T-helper 1 cell treated with Interleukin-12 subunit alpha and Interleukin-12 subunit beta and Interleukin-4 antibody, amounts not matched to agents 30 μg/mL and 1 μg/mL, for 36 hours (primary cell): ENCODE data around the gene CIBAR2.
"Not testable (repeated sequence)": the region's sequence is repeated elsewhere in the genome, so short reads cannot be mapped to it uniquely, and the experiment has no call there.

Experiments
- H3K27ac Mint-ChIP-seq: one replicate; pipeline ENCODE4 v1.8.0; 2021; ENCODE audit warnings: mild to moderate bottlenecking, mixed read lengths
- H3K27me3 Mint-ChIP-seq: one replicate; pipeline ENCODE4 v1.8.0; 2021; ENCODE audit warnings: low read depth, mixed read lengths
- H3K36me3 Mint-ChIP-seq: one replicate; pipeline ENCODE4 v1.8.0; 2021; ENCODE audit warnings: low read depth, mixed read lengths
- H3K4me1 Mint-ChIP-seq: one replicate; pipeline ENCODE4 v1.8.0; 2021; ENCODE audit warnings: low read depth, mixed read lengths
- H3K4me3 Mint-ChIP-seq: one replicate; pipeline ENCODE4 v1.8.0; 2021; ENCODE audit warnings: mild to moderate bottlenecking, moderate library complexity, mixed read lengths
- H3K9me3 Mint-ChIP-seq: one replicate; pipeline ENCODE4 v1.8.0; 2021; ENCODE audit warnings: mixed read lengths

The CIBAR2 gene

DNA sequence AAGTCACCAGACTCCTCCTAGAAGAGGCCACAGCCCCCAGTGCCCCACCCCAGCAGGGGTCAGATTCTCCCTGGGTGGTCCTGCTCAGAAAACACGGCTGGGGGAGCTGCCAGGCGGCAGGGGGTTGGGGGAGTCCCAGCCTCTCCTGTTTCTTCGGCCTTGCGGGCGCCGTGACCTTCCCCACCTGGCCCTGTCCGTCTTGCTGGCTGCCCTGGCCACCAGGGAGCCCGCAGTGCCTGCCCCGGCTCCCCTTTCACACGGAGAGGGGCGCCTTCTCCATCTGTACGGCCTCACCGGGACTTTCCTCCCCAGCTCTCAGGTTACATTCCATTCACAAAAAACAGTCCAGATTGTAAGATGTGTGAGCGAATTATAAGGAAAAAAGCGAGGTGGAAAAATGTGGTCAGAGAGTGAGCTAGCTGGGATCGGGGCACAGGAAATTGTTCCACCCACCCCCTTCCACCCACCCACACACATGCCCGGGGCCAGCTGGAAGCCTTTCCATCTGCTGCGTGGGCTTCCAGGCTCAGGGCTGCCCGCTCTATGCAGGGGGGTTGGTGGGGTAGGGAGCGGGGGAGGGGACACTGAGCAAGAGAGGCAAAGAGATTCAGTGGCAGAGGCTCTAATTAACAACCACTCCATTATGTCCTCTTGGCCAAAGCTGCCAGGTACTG, 14.6 kb upstream of the CIBAR2 start:
- no peaks in the 10 kb centered on the region for H3K27me3 Mint-ChIP-seq
- H3K4me1 Mint-ChIP-seq: peaks cover 2% of the 10 kb centered on the region
- no peak overlapping the region for H3K4me3 Mint-ChIP-seq
- no peaks in the 10 kb centered on the region for H3K36me3 Mint-ChIP-seq
- no peaks in the 10 kb centered on the region for H3K9me3 Mint-ChIP-seq
- H3K27ac Mint-ChIP-seq: no peak overlapping the region

DNA sequence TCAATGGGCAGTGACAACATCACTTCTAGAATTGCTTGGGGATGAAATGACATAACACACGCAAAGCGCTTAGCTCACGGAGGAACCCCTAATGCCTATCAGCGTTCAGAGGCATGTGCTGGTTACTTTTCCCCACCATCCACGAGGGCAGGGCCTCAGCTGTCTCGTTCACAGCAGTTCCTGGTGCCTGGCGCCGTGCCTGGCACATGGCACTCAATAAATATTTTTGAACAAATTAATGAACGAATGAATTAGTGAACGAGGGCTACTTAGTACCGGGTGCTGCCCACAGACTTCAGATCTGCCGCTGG, 14.1 kb upstream of the CIBAR2 start:
- H3K27me3 Mint-ChIP-seq: no peaks in the 10 kb centered on the region
- peaks cover 2% of the 10 kb centered on the region for H3K4me1 Mint-ChIP-seq
- H3K36me3 Mint-ChIP-seq: no peaks in the 10 kb centered on the region

DNA sequence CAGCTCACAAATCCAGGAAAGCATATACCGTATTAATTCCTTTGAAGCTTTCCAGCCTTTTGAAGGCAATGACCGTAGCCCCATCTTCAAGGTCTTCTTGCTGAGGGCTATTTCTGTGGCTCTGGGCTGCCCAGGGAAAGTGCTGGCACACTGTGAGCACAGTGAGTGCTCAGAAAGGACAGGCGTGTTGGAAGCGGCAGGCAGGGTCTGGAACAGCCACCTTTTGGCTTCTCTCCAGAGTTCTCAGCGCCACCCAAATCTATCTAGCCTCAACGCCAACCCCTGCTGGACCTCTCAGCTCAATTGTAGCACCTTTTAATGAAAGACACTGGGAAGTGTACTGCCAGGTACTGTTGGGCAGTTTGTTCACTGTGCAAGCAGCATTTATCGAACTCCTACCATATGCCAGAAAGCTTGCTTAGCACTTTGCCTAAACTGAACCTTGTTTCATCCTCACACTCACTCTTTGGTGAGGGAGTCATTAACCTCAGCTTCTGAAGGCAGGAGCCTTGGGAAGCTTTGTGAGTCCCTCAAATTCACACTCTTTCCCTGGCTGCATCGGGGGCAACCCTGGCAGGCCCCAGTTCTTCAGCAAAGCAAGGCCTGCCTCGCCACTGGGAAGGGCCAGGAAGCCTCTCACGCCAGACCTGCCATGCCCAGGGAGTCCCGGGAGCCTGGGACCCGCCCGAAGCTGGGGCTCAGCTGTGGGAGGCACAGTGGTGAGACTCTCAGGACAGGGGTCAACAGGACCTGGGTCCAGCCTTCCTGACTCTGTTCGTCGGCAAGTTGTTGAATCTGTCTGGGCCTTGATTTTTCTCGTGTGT, 13.5 kb upstream of the CIBAR2 start:
- Mint-ChIP-seq H3K27me3 (no peaks in the 10 kb centered on the region), H3K27ac (no peak overlapping the region), H3K36me3 (no peaks in the 10 kb centered on the region), H3K4me3 (no peak overlapping the region), H3K9me3 (no peaks in the 10 kb centered on the region), H3K4me1 (peaks cover 2% of the 10 kb centered on the region)

More for the DNA sequence above, 14.1 kb upstream of the CIBAR2 start:
- Mint-ChIP-seq H3K9me3 (no peaks in the 10 kb centered on the region), H3K4me3 (no peak overlapping the region), H3K27ac (no peak overlapping the region)

DNA sequence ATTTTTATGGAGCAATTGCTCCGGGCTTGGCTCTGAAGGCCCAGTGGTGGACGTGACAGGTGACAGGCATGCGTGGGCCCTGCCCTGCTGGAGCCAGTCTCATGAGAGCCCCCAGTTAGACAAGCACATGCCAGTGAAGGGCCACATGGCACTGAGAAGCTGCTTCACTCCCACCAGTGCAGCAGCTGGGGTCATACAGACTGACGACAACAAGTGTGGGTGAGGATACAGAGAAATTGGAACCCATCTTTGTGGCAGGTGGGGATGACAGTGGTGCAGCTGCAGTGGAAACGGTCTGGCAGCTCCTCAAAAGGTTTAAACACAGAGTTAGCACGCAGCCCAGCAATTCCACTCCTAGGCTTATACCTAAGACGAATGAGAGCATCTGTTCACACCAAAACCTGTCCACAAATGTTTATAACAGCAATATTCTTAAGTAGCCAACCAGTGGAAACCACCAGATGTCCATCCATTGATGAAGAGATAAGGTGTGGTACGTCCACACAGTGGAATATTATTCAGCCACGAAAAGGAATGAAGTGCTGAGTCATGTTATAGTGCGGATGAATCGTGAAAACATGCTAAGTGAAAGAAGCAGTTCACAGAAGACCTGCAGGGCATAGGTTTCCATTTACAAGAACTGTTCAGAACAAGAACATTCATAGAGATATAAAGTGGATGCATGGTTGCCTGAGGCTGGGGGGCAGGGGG, 12.5 kb upstream of the CIBAR2 start:
- Mint-ChIP-seq H3K36me3 (no peaks in the 10 kb centered on the region), H3K27me3 (no peaks in the 10 kb centered on the region), H3K27ac (no peak overlapping the region), H3K9me3 (no peaks in the 10 kb centered on the region), H3K4me1 (peaks cover 2% of the 10 kb centered on the region), H3K4me3 (no peak overlapping the region)

DNA sequence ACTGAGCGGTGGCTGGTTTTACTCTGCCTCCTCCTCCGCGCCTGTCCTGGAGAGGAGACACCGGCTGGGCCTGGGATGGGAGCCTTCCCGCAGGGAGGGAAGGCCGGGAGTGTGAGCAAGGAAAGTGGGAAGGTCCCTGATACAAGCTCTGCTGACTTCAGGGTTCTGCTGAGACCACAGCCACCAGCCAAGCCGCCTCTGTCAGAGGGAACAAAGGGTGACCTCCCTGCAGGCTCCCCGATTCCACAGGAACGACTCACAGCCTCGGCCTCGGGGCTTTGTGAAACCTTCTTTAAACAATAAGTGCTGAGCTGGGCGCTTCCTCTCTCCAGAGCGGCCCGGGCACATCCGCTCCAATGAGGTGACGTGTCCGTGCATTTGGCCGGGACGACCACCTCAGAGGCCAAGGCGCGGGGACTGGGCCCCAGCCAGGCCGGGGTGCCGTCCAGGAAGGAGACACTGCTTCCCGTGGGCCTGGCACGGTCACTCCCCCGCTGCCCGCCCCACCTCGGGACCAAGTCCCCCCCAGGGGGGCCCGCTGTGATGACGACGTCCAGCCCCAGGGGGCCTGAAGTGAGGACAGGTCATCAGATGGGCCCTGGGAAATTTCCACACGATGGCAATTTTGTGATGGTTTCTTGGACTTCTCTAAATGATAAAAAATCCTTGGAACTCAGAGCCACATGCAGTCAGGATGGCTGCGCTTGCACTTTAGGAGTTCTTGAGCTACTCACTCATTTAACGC, 11.8 kb upstream of the CIBAR2 start:
- Mint-ChIP-seq H3K27ac (no peak overlapping the region), H3K27me3 (no peaks in the 10 kb centered on the region), H3K4me1 (peaks cover 2% of the 10 kb centered on the region), H3K9me3 (no peaks in the 10 kb centered on the region), H3K36me3 (no peaks in the 10 kb centered on the region), H3K4me3 (no peak overlapping the region)

DNA sequence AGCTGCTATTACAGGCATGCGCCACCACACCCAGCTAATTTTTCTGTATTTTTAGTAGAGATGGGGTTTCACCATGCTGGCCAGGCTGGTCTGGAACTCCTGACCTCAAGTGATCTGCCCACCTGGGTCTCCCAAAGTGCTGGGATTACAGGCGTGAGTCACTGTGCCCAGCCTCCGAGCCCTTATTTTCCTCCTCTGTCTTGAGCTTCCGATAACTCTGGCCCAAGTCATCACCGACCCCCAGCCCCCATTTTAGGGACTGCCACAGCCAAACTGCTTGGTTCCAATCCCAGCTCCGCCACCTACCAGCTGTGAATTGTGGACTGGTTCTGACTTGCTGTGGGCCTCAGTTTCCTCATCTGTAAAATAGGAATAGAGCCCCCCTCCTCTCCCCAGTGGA, 11.2 kb upstream of the CIBAR2 start:
- H3K4me1 Mint-ChIP-seq, H3K4me3 Mint-ChIP-seq, H3K27me3 Mint-ChIP-seq, H3K9me3 Mint-ChIP-seq, H3K36me3 Mint-ChIP-seq, H3K27ac Mint-ChIP-seq: not testable (repeated sequence)

DNA sequence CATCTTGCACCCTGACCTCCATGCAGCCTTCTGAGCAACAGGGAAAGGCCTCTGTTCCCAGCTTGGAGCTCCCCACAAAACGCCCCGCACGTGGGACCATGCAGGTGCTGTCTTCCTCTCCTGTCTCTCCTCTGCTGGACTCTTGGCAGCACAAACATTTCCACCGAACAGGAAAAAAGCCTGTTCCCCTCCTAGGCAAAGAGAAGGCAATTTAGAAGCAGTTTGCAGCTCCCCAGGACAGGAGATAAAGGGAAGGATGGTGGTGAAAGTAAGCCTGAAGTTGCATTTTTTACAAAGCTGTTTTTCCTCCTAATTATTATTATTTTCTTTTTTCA, 7.7 kb upstream of the CIBAR2 start:
- Mint-ChIP-seq H3K36me3 (no peaks in the 10 kb centered on the region), H3K4me3 (no peak overlapping the region), H3K27me3 (no peaks in the 10 kb centered on the region), H3K9me3 (no peaks in the 10 kb centered on the region), H3K27ac (no peak overlapping the region), H3K4me1 (peaks cover under 1% of the 10 kb centered on the region)

DNA sequence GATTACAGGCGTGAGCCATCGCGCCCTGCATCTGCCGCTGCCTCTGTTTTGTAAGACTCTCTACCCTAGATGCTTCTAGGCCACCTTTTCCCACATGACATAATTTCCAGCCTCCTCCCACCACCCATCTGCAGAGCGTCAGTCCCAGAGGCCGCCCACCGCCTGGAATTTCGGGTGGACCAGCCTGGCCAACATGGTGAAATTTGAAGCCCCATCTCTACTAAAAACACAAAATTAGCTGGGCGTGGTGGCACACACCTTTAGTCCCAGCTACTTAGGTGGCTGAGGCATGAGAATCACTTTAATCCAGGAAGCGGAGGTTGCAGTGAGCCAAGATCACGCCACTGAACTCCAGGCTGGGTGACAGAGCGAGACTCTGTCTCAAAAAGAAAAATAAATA, 5.1 kb upstream of the CIBAR2 start:
- Mint-ChIP-seq H3K27ac (no peak overlapping the region), H3K4me3 (no peak overlapping the region), H3K36me3 (no peaks in the 10 kb centered on the region), H3K9me3 (no peaks in the 10 kb centered on the region), H3K27me3 (no peaks in the 10 kb centered on the region), H3K4me1 (peaks cover 3% of the 10 kb centered on the region)

DNA sequence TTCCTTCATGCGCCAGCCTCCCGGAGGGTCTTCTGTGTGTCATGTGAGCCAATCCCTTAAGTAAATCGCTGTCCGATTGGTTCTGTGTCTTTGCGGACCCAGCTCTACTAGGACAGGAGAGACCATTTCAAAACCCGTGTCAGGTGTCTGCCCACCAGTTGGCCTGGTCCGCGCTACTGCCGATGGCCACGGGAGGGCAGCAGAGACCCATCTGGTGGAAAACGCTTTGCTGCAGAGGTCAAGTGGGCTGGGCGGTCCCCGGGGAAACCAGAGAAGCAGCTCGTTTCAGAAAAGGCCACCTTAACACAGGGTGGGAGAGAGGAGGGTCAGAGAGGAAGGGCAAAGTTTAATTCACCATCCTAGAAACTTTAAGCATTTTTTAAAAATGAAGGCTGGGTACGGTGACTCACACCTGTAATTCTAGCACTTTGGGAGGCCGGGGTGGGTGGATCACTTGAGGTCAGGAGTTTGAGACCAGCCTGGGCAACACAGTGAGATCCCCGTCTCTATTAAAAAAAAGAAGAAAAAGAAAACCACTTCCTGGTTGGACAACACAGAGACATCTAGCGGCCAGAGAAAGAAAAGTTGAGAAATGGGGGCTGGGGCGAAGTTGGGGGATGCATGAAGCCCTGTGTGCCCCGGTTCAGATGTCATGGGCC, 2.8 kb upstream of the CIBAR2 start:
- H3K27me3 Mint-ChIP-seq: no peaks in the 10 kb centered on the region
- H3K36me3 Mint-ChIP-seq: no peaks in the 10 kb centered on the region
- H3K4me1 Mint-ChIP-seq: peaks cover 3% of the 10 kb centered on the region
- H3K9me3 Mint-ChIP-seq: no peaks in the 10 kb centered on the region
- H3K27ac Mint-ChIP-seq: peak overlapping the region; percentile 55
- H3K4me3 Mint-ChIP-seq: peak overlapping the region; percentile 68

DNA sequence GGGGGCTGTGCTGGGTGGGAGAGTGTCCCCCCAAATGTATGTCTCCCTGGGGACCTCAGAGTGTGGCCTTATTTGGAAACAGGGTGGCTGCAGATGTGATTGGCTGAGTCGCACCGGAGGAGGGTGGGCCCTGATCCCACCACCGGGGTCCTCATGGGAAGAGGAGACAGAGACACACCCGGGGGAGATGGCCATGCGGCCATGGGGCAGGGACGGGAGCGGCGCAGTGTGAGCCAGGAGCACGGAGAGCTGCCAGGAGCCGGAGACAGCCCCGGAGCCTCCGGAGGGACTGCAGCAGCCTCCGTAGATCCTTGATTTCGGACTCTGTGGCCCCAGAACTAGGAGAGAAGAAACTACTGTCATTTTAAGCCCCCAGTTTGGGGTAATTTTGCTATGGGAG, 1.6 kb upstream of the CIBAR2 start:
- H3K4me1 Mint-ChIP-seq: peaks cover 3% of the 10 kb centered on the region
- H3K27me3 Mint-ChIP-seq: no peaks in the 10 kb centered on the region

DNA sequence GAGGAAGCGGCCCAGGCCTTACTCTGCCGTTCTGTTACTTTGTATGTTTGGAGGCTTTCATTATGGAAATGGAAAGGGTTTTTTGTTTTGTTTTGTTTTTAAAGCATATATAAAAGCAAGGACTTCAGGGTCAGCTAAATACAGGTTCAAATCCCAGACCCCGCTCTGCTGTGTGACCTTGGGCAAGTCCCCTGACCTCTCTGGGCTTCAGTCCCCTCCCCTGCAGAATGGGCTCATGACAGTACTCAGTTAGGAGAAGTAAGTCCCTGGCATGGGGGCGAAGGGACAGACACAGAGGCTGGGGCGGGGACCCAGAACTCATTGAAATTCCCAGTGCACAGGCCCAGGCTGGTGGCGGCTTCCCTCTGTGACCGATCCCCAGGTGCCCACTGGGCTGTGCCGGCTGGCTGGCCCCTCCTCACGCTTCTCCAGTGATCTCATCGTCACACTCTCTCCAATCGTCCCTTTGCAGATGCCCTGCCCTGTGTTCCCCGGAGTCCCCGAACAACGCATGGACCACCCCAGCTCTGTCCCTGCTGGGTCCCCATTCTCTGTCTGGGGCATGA, 979 bp upstream of the CIBAR2 start:
- Mint-ChIP-seq H3K9me3 (no peaks in the 10 kb centered on the region), H3K36me3 (no peaks in the 10 kb centered on the region), H3K27me3 (no peaks in the 10 kb centered on the region), H3K4me3 (no peak overlapping the region), H3K27ac (no peak overlapping the region), H3K4me1 (peaks cover 3% of the 10 kb centered on the region)

More for the DNA sequence above, 1.6 kb upstream of the CIBAR2 start:
- Mint-ChIP-seq H3K36me3 (no peaks in the 10 kb centered on the region), H3K4me3 (no peak overlapping the region), H3K9me3 (no peaks in the 10 kb centered on the region), H3K27ac (no peak overlapping the region)

DNA sequence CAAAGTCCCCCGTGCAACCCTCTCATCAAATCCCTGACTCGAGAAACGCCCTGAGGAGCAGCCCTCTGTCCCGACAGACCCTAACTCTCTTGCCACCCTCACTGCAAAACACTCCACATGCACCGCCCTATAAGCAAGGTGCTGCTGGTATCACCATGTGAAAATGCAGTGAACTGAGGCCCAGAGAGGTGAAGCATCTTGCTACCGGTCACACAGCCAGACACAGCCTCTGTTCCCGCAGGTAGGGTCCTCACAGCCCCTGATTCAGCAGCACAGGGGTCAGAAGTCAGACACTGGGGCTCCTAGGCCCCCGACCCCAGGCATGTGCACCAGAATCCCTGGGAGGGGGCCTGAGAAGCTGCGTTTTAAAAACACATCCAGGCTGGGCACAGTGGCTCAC, 1.1 kb downstream of the CIBAR2 start:
- Mint-ChIP-seq H3K27me3 (no peaks in the 10 kb centered on the region), H3K9me3 (no peaks in the 10 kb centered on the region), H3K36me3 (no peaks in the 10 kb centered on the region), H3K4me1 (peaks cover 3% of the 10 kb centered on the region), H3K4me3 (no peak overlapping the region), H3K27ac (no peak overlapping the region)

DNA sequence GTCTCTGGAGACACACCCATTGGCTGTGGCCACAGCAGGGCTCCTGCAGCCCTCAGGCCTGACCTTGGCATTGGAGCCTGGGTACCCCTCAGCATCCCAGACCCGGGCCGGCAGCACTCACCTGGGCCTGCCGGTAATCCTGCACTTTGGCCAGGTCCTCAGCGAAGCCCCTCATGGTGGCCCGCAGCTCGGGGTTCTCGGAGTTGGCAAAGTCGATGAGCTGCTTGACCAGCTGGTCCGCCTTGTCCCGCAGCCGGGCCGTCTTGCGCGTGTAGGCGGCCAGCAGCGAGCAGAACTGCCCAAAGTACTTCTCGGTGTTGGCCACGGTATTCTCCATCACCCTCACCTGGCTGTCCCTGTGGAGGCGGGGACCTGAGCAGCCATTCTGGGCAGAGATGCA, 2.2 kb downstream of the CIBAR2 start:
- peaks cover 6% of the 10 kb centered on the region for H3K4me1 Mint-ChIP-seq
- H3K36me3 Mint-ChIP-seq: no peaks in the 10 kb centered on the region
- H3K9me3 Mint-ChIP-seq: no peaks in the 10 kb centered on the region
- no peaks in the 10 kb centered on the region for H3K27me3 Mint-ChIP-seq
- H3K4me3 Mint-ChIP-seq: no peak overlapping the region
- no peak overlapping the region for H3K27ac Mint-ChIP-seq

DNA sequence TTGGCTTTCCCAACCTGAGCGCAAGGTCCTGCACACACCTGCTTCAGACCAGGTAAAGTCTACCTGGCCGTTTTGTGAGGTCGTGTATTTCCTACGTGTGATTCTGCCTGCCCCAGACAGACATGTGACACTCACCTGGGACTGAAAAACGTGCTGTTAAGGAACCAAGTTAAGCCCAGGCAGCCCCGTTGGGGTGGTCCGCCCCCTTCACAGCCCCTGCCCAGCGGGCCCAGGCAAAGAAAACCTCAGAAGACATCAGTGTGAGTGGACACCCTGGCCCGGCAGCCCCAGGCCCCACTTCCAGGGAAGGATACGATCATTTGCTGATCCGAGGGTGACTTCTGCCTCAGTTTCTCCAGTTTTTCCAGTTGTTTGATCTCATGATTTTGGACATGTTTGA, 4.7 kb downstream of the CIBAR2 start:
- Mint-ChIP-seq H3K4me1 (peaks cover 15% of the 10 kb centered on the region), H3K27me3 (no peaks in the 10 kb centered on the region), H3K27ac (no peak overlapping the region), H3K36me3 (no peaks in the 10 kb centered on the region), H3K9me3 (no peaks in the 10 kb centered on the region), H3K4me3 (no peak overlapping the region)
